ENCODE results near the gene SLC35D3. TPM values are rescaled to one million over a fixed set of nuclear protein-coding genes. Genes with fewer than 3 reads are reported as not detected.
"Not testable (repeated sequence)": the region's sequence is repeated elsewhere in the genome, so short reads cannot be mapped to it uniquely, and the experiment has no call there.

The SLC35D3 gene
- polyA plus RNA-seq, 3 donors: not detected

- H3K4me3 Mint-ChIP-seq: no peak overlapping the region
- Histone ChIP-seq H3K4me2 (replicated peaks; ENCODE audit: extremely low read depth, low read length, poor library complexity, severe bottlenecking) (no peak overlapping the region), H3K9ac (ENCODE audit: insufficient read depth, low read length, poor library complexity, severe bottlenecking) (no peak overlapping the region), H4K20me1 (ENCODE audit: insufficient read depth, low read length) (no peaks in the 10 kb centered on the region), H3K4me1 (ENCODE audit: control insufficient read depth in 1 of 2, insufficient read depth in 2 of 2, low read length in 2 of 2) (peaks cover 0 to 8% of the 10 kb centered on the region in 2 donors), H2AFZ (ENCODE audit: insufficient read depth, low read depth, low read length, poor library complexity, severe bottlenecking) (no peak overlapping the region), H3K27ac (ENCODE audit: low read depth in 1 of 2, low read length in 2 of 2) (no peak overlapping the region), H3K9me3 (replicated peaks in 1 of 2; ENCODE audit: control insufficient read depth in 1 of 2, insufficient read depth in 1 of 2, low read length in 2 of 2) (no peaks in the 10 kb centered on the region), H3K79me2 (ENCODE audit: insufficient read depth, low read length) (no peaks in the 10 kb centered on the region), H3K4me3 (replicated peaks in 1 of 3; ENCODE audit: low read depth in 2 of 3, low read length in 3 of 3) (no peak overlapping the region), H3K27me3 (ENCODE audit: control insufficient read depth in 2 of 2, insufficient read depth in 2 of 2, low read length in 2 of 2) (no peaks in the 10 kb centered on the region), H3K36me3 (replicated peaks in 1 of 2; ENCODE audit: control insufficient read depth in 1 of 2, insufficient read depth in 2 of 2, low read length in 2 of 2) (peaks cover 4 to 16% of the 10 kb centered on the region in 2 donors)
- no peak for DNase-seq
- H3K36me3 Mint-ChIP-seq: peaks cover 24 to 25% of the 10 kb centered on the region in 2 donors
- H3K4me1 Mint-ChIP-seq: peaks cover 9% of the 10 kb centered on the region
- no peak overlapping the region for H3K27ac Mint-ChIP-seq
- H3K9me3 Mint-ChIP-seq: peaks cover 0 to 9% (median 0%) of the 10 kb centered on the region in 7 donors
- no peak for TF ChIP-seq CTCF (IDR thresholded peaks at IDR 0.05)
- intact Hi-C loops (cut with micrococcal nuclease): no loop called here
- H3K27me3 Mint-ChIP-seq (ENCODE audit: low read depth in 3 of 3): peaks cover 0 to 4% (median 2%) of the 10 kb centered on the region in 3 donors
- WGBS (ENCODE audit: insufficient coverage): no CpG with 5 or more reads among the region's 1 CpG
Measured at GRCh38 chr6:136897071-136897470, 25.0 kb upstream of the SLC35D3 start.

DNA sequence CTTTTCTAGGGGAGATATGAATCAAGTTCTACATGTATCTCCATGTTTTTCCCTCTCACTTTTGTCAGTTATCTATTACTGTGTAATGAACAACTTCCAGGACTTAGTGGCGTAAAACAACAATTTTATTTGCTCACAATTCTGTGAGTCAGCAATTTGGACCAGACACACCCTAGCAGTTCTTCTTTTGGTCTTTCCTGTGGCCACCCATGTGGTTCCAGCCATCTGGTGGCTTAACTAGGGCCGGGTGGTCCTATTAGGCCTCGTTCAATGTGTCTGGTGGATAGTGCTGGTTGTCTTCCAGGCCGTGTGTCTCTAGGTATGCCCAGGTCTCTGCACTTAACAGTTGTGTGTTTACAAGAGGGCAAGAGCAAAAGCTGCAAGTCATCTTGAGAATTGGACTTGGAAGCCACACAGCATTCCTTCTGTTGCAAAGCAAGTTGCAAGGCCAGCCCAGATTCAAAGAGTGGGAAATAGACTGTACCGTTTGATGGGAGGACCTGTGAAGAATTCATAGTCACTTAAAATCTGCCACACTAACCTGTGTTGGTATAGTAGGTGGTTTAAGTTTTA lies 20.8 kb upstream of the SLC35D3 start:
- H3K36me3 ChIP-seq (replicated peaks in 1 of 2; ENCODE audit: control insufficient read depth in 1 of 2, insufficient read depth in 2 of 2, low read length in 2 of 2): peaks cover 12 to 33% of the 10 kb centered on the region in 2 donors
- no peaks in the 10 kb centered on the region for H4K20me1 ChIP-seq (ENCODE audit: insufficient read depth, low read length)
- intact Hi-C loops (cut with micrococcal nuclease): no loop called here
- H3K4me3 Mint-ChIP-seq: no peak overlapping the region
- H3K9me3 Mint-ChIP-seq: peaks cover 0 to 9% (median 0%) of the 10 kb centered on the region in 7 donors
- no peak overlapping the region for H2AFZ ChIP-seq (ENCODE audit: insufficient read depth, low read depth, low read length, poor library complexity, severe bottlenecking)
- no peak overlapping the region for H3K4me2 ChIP-seq (replicated peaks; ENCODE audit: extremely low read depth, low read length, poor library complexity, severe bottlenecking)
- H3K4me1 Mint-ChIP-seq: peaks cover 9% of the 10 kb centered on the region
- no peaks in the 10 kb centered on the region for H3K79me2 ChIP-seq (ENCODE audit: insufficient read depth, low read length)
- H3K36me3 Mint-ChIP-seq: peaks cover 22 to 35% of the 10 kb centered on the region in 2 donors
- no peak for DNase-seq
- H3K4me3 ChIP-seq (replicated peaks in 1 of 3; ENCODE audit: low read depth in 2 of 3, low read length in 3 of 3): no peak overlapping the region
- peaks cover 0 to 8% of the 10 kb centered on the region in 2 donors for H3K4me1 ChIP-seq (ENCODE audit: control insufficient read depth in 1 of 2, insufficient read depth in 2 of 2, low read length in 2 of 2)
- H3K27me3 Mint-ChIP-seq (ENCODE audit: low read depth in 3 of 3): no peaks in the 10 kb centered on the region
- no peak overlapping the region for H3K9ac ChIP-seq (ENCODE audit: insufficient read depth, low read length, poor library complexity, severe bottlenecking)
- no peaks in the 10 kb centered on the region for H3K27me3 ChIP-seq (ENCODE audit: control insufficient read depth in 2 of 2, insufficient read depth in 2 of 2, low read length in 2 of 2)
- WGBS (ENCODE audit: insufficient coverage): 62% methylated on average over 4 of the region's 5 CpGs
- H3K9me3 ChIP-seq (replicated peaks in 1 of 2; ENCODE audit: control insufficient read depth in 1 of 2, insufficient read depth in 1 of 2, low read length in 2 of 2): no peaks in the 10 kb centered on the region
- peak overlapping the region in 2 of 7 donors; percentile 16 to 25 for H3K27ac Mint-ChIP-seq
- TF ChIP-seq CTCF (IDR thresholded peaks at IDR 0.05): no peak
- no peak overlapping the region for H3K27ac ChIP-seq (ENCODE audit: low read depth in 1 of 2, low read length in 2 of 2)

DNA sequence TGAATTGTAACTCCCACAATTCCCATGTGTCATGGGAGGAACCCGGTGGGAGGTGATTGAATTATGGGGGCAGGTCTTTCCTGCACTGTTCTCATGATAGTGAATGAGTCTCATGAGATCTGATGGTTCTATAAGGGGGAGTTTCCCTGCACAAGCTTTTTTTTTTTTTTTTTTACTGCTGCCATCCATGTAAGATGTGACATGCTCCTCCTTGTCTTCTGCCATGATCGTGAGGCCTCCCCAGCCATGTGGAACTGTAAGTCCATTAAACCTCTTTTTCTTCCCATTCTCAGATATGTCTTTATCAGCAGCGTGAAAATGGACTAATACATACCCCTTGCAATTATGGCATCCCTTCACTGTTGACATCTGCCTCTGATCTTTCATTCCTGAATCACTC lies 17.6 kb upstream of the SLC35D3 start:
- H3K9me3 Mint-ChIP-seq; H3K9me3 ChIP-seq (replicated peaks in 1 of 2; ENCODE audit: control insufficient read depth in 1 of 2, insufficient read depth in 1 of 2, low read length in 2 of 2); H3K27me3 Mint-ChIP-seq (ENCODE audit: low read depth in 3 of 3); intact Hi-C loops (cut with micrococcal nuclease); H3K27me3 ChIP-seq (ENCODE audit: control insufficient read depth in 2 of 2, insufficient read depth in 2 of 2, low read length in 2 of 2); H3K27ac Mint-ChIP-seq; H3K9ac ChIP-seq (ENCODE audit: insufficient read depth, low read length, poor library complexity, severe bottlenecking); H3K4me3 Mint-ChIP-seq; H4K20me1 ChIP-seq (ENCODE audit: insufficient read depth, low read length); H3K79me2 ChIP-seq (ENCODE audit: insufficient read depth, low read length); H3K27ac ChIP-seq (ENCODE audit: low read depth in 1 of 2, low read length in 2 of 2); H3K4me1 Mint-ChIP-seq; DNase-seq; H3K4me2 ChIP-seq (replicated peaks; ENCODE audit: extremely low read depth, low read length, poor library complexity, severe bottlenecking); H3K4me1 ChIP-seq (ENCODE audit: control insufficient read depth in 1 of 2, insufficient read depth in 2 of 2, low read length in 2 of 2); H2AFZ ChIP-seq (ENCODE audit: insufficient read depth, low read depth, low read length, poor library complexity, severe bottlenecking); H3K4me3 ChIP-seq (replicated peaks in 1 of 3; ENCODE audit: low read depth in 2 of 3, low read length in 3 of 3): not testable (repeated sequence)
- 100% methylated on average over 1 of the region's 3 CpGs for WGBS (ENCODE audit: insufficient coverage)
- H3K36me3 ChIP-seq (replicated peaks in 1 of 2; ENCODE audit: control insufficient read depth in 1 of 2, insufficient read depth in 2 of 2, low read length in 2 of 2): peaks cover 8 to 27% of the 10 kb centered on the region in 2 donors
- H3K36me3 Mint-ChIP-seq: peaks cover 20 to 22% of the 10 kb centered on the region in 2 donors
